Spleen (tissue), 11 donors: Measurements from ENCODE around the gene DYSF. TPM values are rescaled to one million over a fixed set of nuclear protein-coding genes. Genes with fewer than 3 reads are reported as not detected.
A peak's percentile ranks its signal among the peaks of the same experiment; 100 is the strongest.

ENCODE experiments used
- DNase-seq: peaks from one replicate; pipeline ENCODE4 v3.0.0-alpha.2; 2020
- H3K27ac ChIP-seq, 8 donors: fragments of 200-600 bp; sonication (generic) in 7 of 8; 1 replicate in 4 of 8; 2 replicates in 4 of 8; pipeline versions ENCODE4 v1.5.0 to v1.8.0; 2016 to 2021; ENCODE audit warnings: inconsistent platforms in 4 of 8, mild to moderate bottlenecking in 4 of 8, moderate library complexity in 1 of 8
- H3K27me3 ChIP-seq, 7 donors: fragments of 200-600 bp; sonication (generic) in 6 of 7; replicated peaks in 1 of 7; 1 replicate in 4 of 7; 2 replicates in 3 of 7; pipeline versions ENCODE4 v1.5.0 to v1.8.0; 2016 to 2021; ENCODE audit warnings: inconsistent platforms in 3 of 7, mild to moderate bottlenecking in 1 of 7
- H3K36me3 ChIP-seq, 6 donors: fragments of 200-600 bp; sonication (generic) in 5 of 6; 1 replicate in 4 of 6; 2 replicates in 2 of 6; pipeline versions ENCODE4 v1.5.0 to v1.8.0; 2016 to 2021; ENCODE audit warnings: inconsistent platforms in 2 of 6
- H3K4me1 ChIP-seq, 6 donors: fragments of 200-600 bp; sonication (generic) in 5 of 6; 1 replicate in 3 of 6; 2 replicates in 3 of 6; pipeline versions ENCODE4 v1.5.0 to v1.8.0; 2016 to 2021; ENCODE audit warnings: inconsistent platforms in 3 of 6
- H3K4me3 ChIP-seq, 8 donors: fragments of 200-600 bp; sonication (generic) in 7 of 8; 1 replicate in 4 of 8; 2 replicates in 4 of 8; pipeline versions ENCODE4 v1.5.0 to v1.8.0; 2016 to 2021; ENCODE audit warnings: inconsistent platforms in 4 of 8, mild to moderate bottlenecking in 4 of 8, moderate library complexity in 2 of 8
- H3K9me3 ChIP-seq, 8 donors: fragments of 200-600 bp; sonication (generic) in 7 of 8; 1 replicate in 4 of 8; 2 replicates in 4 of 8; pipeline versions ENCODE4 v1.5.0 to v1.8.0; 2016 to 2021; ENCODE audit warnings: inconsistent platforms in 4 of 8
- POLR2A ChIP-seq, 3 donors: fragments of 450-650 bp; IDR thresholded peaks; one replicate each; pipeline ENCODE4 v1.5.1; 2017; ENCODE audit warnings: antibody characterized with exemption in 3 of 3, mild to moderate bottlenecking in 1 of 3
- POLR2AphosphoS5 ChIP-seq, 3 donors: sonication (generic); formaldehyde crosslinking; IDR thresholded peaks; one replicate each; pipeline ENCODE4 v1.5.1; 2017; ENCODE audit warnings: antibody characterized with exemption in 3 of 3
- WGBS, 5 donors: extraction: QIAGEN DNeasy Blood & Tissue Kit in 3 of 5; methylation state at CpG; one replicate each; pipeline versions ENCODE4 v1.1.5 to v1.1.7; 2013 to 2018; 5-methylcytosine and 5-hydroxymethylcytosine counted together
- intact Hi-C: fragments of 100-400 bp; cut with DNase I; formaldehyde crosslinking; loops from one replicate; pipeline ENCODE4 v1.15.0; 2023; ENCODE audit warnings: low total_unique reads
- polyA plus RNA-seq, 3 donors: library from polyadenylated mRNA; stranded (reverse); fragments of 200-250 nt; gene quantifications; one replicate each; pipeline ENCODE4 v1.2.1, GENCODE V29; 2013
- total RNA-seq, 7 donors: library from RNA; depleted of rRNA in 3 of 7; stranded (reverse); fragments of >200 nt in 3 of 7; fragmentation: NEBNext Ultra II Directional in 4 of 7; extraction: Animal tissue kit (Norgen Biotek cat#: 25700) in 4 of 7; gene quantifications; one replicate each; pipeline versions ENCODE4 v1.1.0 to v1.2.1, GENCODE V29; 2016 to 2021
- TF ChIP-seq, protein P1 (sequence below), 11 experiments: fragments of 200-600 bp in 7 of 11; fragments of 450-650 bp in 4 of 11; sonication (generic) in 4 of 11; IDR thresholded peaks in 8 of 11; conservative IDR thresholded peaks in 3 of 11; 1 replicate in 7 of 11; 2 replicates in 4 of 11; pipeline versions ENCODE4 v1.4.0 to v1.8.0; 2016 to 2021; ENCODE audit warnings: antibody characterized with exemption in 11 of 11, inconsistent platforms in 4 of 11, mild to moderate bottlenecking in 1 of 11
- donor health status: healthy with polysubstance abuse.
- donor health status: DM: no; HTN: no; CAD: no; lungs with moderate emphysema.
- donor health status: DM: no; HTN: no; CAD: no.
- donor health status: Bipolar disorder and iron deficiency.
- donor health status: healthy.
- donor health status: DM: no; HTN: no; CAD: no.
- donor health status: DM: yes; HTN: yes; CAD: no.

Gene DYSF
- total and polyA plus RNA-seq, 10 donors = 4.0 to 287 (median 124) TPM

DNA sequence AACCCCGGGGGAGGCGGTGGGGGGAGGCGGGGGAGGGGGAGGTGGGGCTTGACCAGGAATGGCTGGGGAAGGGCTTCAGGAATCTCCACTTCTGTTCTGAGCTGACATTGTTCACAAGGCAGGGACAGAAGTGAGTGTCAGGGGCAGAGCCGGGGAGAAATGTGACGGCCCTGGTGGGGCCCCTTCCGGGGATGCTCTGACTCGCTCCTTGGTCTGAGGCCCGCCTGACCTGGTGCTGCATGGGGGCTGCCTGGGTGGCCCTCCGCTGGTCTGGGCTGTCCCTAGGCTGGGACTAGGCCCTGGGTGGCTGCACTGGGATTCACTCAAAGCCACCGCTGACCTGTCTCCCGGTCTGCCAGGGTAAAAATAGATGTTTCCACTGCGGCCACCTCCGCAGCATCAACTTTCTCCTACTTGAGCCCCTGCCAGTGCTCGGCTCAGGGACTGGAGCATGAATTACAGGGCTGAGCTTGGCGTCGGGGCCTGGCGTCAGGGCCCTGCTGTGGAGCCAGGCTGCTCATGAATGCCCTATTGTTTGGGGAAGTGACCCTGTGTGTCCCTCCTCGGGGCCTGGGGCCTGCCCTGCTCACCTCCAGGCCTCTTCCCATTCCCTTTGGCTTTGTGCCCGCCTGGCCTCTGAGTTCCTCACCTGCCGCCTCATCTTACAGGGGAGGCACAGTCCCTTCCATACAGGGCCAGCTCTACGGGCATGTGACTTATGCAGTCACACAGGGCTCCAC is 247.5 kb downstream of the DYSF start:
- intact Hi-C loops = no loop called here
- peak; percentile 55 for DNase-seq
- Histone ChIP-seq H3K9me3 (no peaks in the 10 kb centered on the region), H3K4me3 (no peak overlapping the region), H3K27ac (no peak overlapping the region), H3K4me1 (no peaks in the 10 kb centered on the region), H3K36me3 (no peaks in the 10 kb centered on the region), H3K27me3 (peaks cover 0 to 22% (median 0%) of the 10 kb centered on the region in 7 donors)
- WGBS, 5 donors = 74 to 91% (median 85%) methylated on average over 11 to 21 of the region's 21 CpGs
- no peak for TF ChIP-seq POLR2A (IDR thresholded peaks at IDR 0.05)
- TF ChIP-seq, protein P1, sequence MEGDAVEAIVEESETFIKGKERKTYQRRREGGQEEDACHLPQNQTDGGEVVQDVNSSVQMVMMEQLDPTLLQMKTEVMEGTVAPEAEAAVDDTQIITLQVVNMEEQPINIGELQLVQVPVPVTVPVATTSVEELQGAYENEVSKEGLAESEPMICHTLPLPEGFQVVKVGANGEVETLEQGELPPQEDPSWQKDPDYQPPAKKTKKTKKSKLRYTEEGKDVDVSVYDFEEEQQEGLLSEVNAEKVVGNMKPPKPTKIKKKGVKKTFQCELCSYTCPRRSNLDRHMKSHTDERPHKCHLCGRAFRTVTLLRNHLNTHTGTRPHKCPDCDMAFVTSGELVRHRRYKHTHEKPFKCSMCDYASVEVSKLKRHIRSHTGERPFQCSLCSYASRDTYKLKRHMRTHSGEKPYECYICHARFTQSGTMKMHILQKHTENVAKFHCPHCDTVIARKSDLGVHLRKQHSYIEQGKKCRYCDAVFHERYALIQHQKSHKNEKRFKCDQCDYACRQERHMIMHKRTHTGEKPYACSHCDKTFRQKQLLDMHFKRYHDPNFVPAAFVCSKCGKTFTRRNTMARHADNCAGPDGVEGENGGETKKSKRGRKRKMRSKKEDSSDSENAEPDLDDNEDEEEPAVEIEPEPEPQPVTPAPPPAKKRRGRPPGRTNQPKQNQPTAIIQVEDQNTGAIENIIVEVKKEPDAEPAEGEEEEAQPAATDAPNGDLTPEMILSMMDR (IDR thresholded peaks at IDR 0.05 in 8 of 11, conservative IDR thresholded peaks at IDR 0.05 in 3 of 11) = no peak
- no peak for TF ChIP-seq POLR2AphosphoS5 (IDR thresholded peaks at IDR 0.05)

DNA sequence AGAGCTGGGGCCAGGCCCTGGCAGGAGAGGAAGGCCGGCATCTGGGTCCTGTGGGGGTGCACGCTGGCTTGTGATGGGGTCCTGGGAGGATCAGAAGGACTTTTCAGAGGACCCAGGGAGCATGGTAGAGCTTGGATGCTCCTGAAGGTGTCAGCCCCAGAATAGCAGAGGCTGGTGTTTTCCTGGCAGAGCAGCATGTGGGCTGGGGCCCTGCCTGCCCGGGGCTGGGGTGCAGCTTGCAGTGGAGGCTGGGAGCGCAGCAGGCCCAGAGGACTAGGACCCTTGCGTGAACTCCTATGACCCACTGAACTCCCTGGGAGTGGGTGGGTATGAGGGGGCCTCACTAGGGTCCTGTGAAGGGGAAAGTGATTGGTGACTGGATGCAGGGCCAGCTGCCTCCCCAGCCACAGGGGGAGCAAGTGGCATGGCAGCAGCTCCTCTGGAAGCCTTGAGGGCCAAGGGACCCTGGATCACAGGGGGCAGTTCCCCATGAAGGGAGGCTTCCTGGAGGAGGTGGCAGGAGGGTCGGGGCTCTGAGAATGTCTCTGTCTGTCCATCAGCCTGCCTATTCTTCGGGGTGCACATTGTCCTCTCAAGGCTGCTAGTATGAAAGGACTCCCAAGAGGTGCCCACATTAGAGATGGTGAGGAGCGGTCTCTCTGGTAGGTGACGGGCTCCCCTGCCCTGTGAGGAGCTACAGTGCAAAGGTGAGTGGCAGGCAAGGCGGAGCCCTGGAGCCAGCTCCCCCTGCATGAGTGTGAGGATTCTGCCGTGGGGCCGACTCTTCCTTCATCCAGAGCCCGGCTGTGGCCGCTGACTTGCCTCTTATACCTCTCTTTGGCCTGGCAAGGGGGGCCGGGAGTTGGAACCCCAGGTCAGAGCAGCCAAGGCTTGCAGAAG is 249.0 kb downstream of the DYSF start:
- H3K27me3 ChIP-seq = peaks cover 0 to 22% (median 0%) of the 10 kb centered on the region in 7 donors
- no peak for TF ChIP-seq POLR2AphosphoS5 (IDR thresholded peaks at IDR 0.05)
- no peak for TF ChIP-seq POLR2A (IDR thresholded peaks at IDR 0.05)
- TF ChIP-seq, protein P1 (IDR thresholded peaks at IDR 0.05 in 8 of 11, conservative IDR thresholded peaks at IDR 0.05 in 3 of 11) = no peak
- intact Hi-C loops = no loop called here
- no peak overlapping the region for H3K27ac ChIP-seq
- H3K4me3 ChIP-seq = no peak overlapping the region
- DNase-seq = peak; percentile 57
- H3K36me3 ChIP-seq = no peaks in the 10 kb centered on the region
- 72 to 85% (median 75%) methylated on average over 12 to 15 of the region's 15 CpGs for WGBS, 5 donors
- H3K9me3 ChIP-seq = no peaks in the 10 kb centered on the region
- H3K4me1 ChIP-seq = no peaks in the 10 kb centered on the region

DNA sequence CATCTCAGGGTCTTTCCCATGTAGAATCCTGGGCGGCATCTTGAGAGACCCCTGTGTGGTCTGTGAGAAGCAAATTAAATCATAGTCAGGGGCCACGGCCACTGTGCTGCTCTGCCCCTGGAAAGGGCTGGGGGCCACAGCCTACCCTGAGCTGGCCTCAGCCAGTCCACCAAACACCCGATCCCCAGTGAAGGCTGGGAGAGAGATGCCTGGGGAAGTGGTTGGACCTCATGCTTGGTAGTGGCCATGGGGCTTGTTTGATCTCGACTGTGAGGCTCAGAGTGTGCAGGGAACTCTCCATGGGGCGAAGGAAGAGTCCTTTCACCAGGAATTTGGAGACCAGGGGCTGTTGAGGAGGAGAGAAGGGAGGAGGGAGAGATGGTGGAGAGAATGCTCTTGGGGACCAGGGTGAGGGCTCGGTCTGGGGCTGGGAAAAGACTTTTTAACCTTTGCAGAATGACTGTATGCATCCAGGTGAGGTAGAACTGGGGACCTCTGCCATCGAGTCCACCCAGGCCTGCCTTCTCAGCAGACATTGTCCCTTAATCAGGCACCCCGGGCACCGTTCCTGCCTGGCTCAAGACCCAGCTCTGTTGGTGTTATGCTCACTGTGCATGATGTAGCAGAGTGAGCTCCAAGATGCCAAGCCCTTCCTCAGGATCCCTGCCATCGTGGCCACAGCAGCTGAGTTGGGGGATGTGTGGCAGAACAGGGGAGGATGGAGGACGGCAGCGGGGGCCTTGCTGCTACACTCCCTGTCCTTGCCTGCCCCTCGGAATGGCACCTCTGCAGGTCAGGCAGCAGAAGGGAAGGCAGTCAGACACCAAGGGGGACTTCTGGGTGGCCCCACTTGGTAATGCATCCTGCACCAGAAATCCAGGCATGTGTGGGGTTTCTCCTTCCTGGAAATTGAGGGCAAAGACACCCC is 249.9 kb downstream of the DYSF start:
- 69 to 81% (median 79%) methylated on average over 13 of the region's 13 CpGs for WGBS, 5 donors
- intact Hi-C loops = no loop called here
- DNase-seq = peak; percentile 39

More for the DNA sequence above, 249.9 kb downstream of the DYSF start:
- TF ChIP-seq, protein P1 (IDR thresholded peaks at IDR 0.05 in 8 of 11, conservative IDR thresholded peaks at IDR 0.05 in 3 of 11) = no peak
- TF ChIP-seq POLR2AphosphoS5 (IDR thresholded peaks at IDR 0.05) (no peak), POLR2A (IDR thresholded peaks at IDR 0.05) (no peak)
- H3K4me1 ChIP-seq = no peaks in the 10 kb centered on the region
- no peaks in the 10 kb centered on the region for H3K36me3 ChIP-seq
- peaks cover 0 to 22% (median 0%) of the 10 kb centered on the region in 7 donors for H3K27me3 ChIP-seq
- H3K4me3 ChIP-seq = no peak overlapping the region
- no peaks in the 10 kb centered on the region for H3K9me3 ChIP-seq
- H3K27ac ChIP-seq = no peak overlapping the region
